GM21423 (cell line): ENCODE measurements around the gene PACSIN2.
A peak's percentile ranks its signal among the peaks of the same experiment; 100 is the strongest.

Source experiments
- ATAC-seq: cut with Tn5 transposase; IDR thresholded peaks from one replicate; pipeline ENCODE4 v1.9.1; 2021; ENCODE audit warnings: mild to moderate bottlenecking, moderate library complexity; ENCODE audit not compliant: unreplicated experiment

PACSIN2 gene

DNA sequence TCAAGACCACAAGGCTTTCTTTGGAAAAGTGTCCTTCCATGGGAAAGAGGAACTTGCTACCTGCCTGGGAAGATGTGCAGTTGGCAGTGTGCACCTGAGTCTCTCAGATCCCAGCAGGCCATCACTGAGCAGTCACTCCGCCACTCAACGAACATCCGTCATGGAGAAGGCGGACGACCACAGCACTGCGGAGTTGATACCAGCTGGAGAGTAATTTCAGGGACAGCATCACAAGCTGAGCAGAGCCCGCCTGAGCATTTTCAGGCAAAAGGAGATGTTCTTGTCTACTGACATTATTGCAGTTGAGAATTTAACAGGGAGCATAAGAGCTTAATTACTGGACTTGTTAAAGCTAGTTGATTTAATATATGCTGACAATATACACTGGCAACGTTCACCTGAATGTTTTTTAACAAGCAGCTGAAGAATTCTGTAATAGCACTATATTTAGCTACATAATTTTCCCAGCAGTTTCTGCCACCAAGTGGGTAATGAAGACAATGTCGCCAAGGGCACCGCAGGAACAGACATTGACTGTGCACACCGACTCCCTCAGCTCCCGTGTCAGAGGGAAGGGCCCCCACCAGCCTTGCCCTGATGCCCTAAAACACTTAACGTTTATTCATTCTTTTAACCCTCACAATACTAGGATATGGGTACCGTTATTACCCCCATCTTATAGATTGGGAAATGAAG is 105.4 kb downstream of the PACSIN2 start:
- no peak for ATAC-seq

DNA sequence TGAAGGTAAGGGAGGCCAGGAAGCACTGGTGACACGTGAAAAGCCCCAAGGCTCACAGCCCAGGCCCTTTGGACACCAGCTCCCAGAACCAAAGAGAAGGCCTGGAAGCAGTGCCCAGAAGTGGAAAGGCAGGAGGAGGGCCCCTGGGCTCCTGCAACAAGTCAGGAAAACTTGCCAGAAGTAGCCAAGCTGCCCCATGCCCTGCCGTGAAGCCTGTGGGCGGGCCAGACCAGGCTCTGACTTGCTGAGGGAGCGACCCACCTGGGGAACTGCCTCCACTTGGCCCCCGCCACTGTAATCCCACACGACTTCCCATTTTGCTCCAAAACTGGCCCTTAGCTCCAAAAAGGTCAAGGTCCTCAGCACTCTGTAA is 106.6 kb downstream of the PACSIN2 start:
- no peak for ATAC-seq

DNA sequence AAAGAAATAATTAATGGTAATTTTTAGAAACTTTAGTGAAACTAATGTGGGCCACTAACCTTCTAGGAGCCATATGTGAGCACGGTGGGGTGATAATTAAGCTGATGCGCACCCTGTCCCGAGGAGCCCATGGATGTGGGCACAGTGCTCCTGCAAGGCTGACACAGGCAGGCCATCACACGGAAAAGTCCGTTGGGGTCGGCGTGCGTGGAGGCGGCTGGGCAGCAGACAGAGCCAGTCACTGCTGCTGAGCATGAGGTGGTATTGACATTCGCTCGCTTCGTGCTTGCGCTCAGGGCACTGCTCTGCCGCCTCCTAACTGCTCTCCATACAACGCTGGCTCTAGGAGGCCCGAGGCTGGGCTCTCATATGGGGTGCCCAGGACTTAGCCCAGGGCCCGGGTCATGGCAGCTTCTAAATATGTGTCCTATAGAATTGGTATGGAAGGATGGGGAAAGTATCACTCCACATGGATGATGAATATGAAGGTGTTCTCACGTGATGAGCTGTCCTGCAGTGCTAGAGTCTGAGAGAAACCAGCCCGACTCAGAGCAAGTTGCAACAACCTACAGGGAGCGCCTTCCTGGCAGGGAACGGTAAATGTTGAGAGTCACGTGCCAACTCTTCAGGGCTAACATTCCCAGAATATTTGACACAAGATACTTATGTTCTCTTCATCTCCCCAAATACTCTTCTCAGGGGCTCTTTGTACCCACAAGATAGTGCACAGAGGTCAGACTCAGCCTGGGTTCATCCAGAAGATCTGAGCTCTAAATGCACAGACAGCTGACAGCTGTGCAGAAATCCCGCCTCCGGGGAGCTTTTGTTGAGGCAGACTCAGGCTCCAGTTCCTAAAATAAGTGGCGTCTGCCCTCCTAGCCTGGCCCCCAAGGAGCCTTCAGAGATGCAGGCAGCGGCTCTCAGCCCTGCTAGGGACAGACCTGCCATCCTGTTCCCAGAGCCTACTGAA is 107.3 kb downstream of the PACSIN2 start:
- ATAC-seq = no peak

DNA sequence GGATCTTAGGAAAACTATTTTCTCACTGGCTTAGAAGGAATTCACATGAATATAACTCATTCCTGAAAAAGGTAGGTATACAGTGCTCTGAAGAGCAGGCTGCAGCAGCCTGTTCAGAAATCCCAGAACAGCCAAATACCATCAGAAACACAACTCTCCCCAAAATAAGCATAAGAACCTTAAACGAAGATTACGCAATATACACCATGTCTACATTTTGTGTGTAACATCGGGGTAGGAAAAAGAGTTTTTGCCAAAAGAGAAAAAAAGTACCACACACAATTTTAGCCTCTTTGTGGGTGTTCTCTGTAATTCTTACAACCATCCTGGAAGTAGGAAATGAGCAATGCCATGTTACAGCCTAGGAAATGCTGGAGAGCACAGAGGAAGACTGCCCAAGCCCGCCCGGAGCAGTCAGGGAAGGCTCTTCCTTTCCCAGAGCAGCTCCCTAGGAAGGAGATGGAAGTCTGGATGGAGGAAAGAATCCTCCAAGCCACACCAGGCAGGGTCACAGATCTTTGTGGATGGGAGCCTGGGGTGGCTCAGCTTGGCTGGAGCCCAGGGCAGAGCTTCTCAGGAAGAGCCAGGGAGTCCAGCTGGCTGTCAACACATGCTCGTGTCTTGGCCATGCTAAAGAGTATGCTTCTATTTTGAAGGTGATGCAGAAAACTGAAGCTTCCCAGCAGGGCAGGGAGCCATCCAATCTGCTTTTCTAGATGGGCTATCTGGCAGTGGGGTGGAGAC is 108.2 kb downstream of the PACSIN2 start:
- ATAC-seq = no peak

DNA sequence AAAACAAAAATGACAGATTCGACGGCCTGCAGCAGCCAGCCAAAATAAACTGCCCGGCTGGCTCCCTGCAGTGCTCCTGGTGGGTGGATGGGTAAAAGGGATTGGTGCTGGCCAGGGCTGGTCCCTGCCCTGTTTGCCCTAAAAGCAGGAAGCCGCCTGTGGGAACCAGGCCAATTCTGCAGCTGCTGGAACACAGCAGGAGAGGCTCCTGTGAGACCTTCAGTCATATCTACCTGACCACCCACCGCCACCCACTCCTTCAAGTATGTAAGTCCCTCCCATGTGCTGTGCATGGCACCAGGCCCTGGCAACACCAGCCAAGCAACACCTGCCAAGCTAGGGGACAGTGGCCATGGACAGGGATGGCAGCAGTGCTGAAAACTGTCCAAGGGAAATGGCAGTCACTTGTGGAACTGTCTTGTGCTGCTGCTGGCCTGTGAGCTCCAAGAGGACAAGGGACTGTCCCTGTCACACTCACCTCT is 109.2 kb downstream of the PACSIN2 start:
- no peak for ATAC-seq

DNA sequence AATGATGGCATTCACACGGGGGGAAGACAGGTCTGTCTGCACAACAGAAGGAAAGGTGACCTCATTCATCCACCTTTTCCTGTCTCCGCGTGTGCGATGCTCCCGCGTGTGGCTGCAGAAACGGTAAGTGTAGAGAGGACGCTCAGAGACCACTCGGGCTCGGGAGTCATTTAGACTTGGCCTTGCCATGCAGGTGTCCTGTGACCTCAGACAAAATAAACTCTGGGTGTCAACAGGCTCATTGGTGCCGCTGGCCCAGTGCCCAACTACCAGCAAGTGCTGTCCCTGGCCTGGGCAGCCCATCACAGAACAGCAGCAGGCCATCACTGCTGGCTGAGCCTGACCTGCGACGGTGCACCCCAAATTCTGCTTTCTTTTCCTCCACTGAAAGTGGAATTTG is 109.7 kb downstream of the PACSIN2 start:
- no peak for ATAC-seq

DNA sequence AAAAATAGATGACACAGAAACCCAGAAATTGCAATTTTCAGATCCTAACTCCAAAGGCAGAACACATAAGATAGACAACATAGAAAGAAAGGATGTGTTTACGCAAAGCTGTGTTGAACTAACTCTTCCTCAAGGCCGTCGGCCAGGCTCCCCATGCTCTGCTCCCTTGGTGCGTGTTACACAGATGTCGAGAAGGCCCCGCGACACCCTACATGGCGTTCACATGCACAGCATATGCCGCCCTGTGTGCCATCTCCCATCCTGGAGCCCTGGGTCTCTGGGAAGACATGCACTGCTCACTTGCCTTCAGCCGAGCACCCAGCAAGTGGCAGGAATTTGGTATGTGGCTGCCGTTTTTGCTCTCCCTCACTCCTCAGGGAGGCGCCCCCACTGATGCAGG is 110.9 kb downstream of the PACSIN2 start:
- no peak for ATAC-seq

DNA sequence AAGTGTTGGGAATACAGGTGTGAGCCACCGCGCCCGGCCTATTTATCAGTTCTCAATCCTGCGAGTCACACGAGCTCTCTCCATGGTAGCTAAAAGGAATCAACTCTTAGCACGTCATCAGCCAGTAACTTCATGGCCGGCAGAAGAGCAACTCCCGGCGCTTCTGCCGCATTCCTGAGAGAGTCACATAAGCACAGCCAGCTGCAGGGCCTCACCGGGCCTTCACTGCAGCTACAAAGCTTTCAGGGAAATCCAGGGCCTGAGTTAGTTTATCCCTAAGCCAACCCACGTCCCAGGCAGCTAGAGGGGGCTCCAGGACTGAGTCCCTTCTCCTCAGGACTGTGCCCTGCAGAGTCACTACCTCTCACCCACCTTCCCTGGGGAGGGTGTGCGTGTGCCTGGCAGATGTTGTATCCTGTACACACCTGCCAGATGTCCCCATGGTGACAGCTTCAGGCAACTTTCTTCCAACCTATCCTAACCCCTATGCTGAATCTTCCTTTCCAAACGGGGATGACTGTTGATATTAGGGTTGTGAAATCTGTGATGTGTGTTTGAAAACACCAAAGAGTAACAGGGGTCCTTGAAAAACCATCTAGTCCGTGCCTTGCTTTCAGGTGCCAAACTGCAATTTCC is 112.0 kb downstream of the PACSIN2 start:
- ATAC-seq = no peak

DNA sequence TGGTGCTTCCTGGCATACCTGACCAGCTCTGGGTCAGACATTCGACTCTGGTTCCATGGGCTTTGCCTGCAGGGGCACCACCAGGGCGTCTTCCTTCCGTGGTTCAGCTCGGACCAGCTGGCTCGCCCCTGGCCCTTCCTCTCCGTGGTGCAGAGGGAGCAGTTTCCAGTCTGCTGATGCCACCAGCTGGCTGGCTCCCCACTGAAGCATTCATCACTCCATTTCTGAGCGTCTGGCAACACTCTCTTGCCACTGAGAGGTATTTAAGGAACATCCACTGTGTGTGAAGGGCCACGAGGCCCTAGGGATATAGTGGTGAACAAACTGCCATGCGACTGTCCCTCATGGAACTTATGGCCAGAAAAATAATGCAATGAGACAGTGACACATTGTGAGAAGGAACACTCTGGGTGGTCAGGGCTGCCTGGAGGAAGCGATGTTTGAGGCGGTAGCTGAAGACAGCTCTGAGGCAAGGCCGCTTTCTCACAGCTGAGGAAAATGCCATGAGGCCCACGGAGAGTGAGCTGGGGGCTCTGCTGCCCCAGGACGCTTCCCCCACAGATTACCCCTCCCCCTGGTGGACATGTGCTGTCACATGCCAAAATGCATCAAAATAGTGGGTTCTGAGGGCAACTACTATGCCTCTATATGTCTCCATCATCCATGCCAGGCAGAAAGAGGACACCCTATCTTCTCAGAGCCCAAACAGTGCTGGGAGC is 113.0 kb downstream of the PACSIN2 start:
- no peak for ATAC-seq

DNA sequence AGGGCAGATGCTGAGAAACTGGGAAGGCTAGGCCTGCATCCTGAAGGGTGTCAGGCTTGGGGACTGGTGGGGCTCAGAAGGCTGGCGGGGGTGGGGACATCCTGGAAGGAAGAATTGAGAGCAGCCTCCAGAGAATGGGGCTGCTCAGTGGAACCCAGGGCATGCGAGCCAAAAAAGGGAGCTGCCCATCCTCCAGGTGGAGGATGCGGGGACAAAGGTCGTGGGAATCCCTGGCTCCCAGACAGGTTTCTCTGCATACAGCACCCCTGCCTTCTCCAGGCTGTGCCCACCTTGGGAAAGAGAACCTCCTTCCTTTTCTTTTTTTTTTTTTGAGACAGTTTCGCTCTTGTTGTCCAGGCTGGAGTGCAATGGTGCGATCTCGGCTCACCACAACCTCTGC is 117.0 kb downstream of the PACSIN2 start:
- no peak for ATAC-seq

DNA sequence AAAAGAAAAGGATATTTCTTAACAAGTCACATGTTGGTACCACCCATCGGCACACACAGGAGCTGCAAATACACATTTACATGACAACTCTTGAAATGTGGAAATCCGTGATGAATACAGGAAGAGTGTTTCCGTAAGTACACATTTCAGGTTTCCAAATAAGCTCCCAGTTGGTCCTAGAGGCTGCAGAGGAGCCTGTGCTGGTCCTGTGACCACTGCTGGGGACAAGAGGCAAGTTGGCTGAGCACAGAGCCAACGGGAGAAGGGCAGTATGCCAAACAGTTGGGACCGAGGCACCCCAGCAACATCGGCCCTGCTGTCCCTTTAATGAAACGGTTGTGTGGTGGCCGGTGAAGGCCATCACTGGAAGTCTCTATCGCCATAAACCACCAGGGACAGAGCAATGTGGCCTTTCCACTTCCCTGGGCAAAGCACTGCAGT is 119.4 kb downstream of the PACSIN2 start:
- ATAC-seq = no peak

DNA sequence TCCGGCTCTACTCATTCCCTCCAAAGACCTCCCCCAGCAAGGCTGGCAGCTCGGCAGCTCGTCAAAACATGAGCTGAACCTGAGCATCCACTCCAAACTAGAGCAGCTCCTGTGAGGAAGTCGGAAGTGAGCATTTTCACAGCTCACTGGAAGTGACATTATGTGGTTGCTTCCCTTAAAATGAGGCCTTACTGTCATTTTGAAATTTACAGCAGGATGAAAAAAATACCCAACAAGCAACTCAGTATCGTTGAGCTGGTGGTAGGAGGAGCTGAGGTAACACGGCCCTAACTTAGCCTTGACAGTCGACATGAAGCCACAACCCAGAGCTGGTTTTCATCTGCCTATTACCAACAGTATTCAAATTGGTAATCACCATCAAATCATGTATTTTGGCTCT is 119.9 kb downstream of the PACSIN2 start:
- no peak for ATAC-seq

DNA sequence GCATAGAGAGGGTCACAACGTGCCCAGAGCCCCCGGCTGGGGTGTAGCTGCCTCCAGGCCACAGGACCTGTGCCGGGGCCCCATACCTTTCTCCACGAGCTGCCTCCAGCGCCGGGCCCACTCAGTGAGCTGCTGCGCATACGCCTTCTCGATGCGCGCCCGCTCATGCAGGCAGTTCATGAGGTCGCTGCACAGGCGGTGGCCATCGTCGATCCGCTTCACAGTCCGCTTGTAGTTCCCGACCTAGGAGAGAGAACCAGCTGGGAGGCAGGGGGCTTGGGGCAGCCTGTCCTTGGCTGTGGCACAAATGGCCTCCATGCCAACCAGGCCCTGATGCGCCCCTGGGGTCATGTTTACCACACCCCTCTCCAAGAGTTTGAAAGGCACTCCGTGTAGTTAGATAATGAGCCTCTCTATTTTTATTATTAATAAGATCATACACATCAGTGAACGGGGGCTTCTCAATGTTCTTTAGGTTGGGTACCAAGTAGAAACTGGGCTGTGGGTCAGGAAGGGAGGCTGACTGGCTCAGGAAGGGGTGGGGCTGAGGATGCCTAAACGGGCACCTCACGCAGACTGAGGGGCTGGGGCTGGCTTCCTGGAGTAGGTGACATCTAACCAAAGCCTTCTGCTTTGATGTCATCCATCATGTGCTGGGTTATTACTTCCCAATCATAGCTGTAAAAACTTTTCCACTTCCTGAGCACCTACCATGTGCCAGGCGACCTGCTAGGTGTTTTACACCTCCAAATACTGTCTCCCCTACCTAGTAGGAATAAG is 121.4 kb downstream of the PACSIN2 start:
- ATAC-seq = no peak

DNA sequence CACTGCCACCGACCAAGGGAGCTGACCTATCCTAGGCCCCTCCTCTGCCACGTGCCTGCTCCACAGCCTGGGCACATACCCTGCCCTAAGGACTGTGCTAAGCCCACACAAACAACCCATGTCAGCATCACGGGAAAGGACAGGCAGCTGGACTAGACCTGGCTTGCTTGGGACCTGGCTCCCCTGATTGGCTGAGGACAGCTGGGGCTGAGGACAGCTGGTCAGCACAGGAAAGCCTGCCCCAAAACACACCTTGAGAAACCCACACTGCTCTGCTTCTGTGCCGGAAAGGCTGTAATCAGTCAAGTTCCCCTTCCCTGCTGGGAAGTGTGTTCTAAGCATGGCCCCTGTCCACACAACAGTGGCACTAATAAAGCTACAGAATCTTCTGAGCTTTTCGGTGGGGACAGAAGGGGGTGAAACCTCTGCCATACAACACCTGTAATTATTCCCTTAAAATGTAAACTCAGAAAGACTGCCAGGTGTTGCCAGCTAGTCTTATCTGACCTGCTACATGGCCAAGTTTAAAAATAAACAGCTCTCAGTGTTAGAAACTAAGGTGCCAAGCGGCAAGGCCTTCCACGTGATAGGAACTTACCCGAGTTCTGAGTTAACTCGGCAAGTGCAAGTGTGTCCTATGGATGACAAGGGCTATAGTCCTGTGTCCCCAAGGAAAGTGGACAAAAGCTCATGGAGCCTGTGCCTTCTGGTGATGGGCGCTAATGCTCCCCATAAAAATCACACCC is 122.2 kb downstream of the PACSIN2 start:
- ATAC-seq = peak; percentile 39

DNA sequence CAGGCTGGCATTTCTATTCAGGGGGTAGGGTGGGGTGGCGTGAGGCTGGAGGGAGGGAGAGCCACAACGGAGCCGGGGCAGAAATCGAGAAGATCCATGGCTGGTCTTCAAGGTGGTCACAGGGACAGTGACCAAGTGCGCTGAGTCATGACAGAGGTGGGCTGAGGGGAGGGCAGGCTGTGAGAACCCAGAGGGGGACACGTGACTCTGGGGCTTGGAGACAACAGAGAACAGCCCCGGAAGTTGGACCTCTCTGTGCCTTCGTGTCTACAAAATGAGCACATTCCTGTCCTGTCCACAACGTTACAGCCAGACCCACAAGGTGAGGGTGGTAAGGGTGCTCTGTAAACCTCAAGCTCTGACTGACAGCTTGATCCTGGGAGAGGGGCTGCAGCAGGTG is 122.8 kb downstream of the PACSIN2 start:
- peak; percentile 15 for ATAC-seq

DNA sequence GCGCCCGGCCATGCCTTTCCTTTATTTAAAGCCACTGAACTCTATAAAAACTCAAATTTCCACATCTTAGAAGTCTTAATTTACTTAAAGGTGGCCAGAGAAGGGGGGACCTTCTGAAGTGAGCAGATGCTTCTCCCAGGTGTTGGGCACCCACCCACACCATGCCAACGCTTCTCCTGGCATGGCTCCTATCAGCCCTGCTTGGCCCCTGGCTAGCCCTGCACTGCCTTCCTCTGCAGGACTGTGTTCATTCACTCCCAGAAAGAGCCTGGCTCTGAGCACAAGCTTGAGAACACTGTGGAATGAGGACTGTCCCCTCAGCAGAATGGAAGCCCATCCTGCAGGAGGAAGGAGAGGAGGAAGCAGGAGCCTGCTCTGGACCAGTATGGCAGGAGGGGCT is 123.3 kb downstream of the PACSIN2 start:
- ATAC-seq = no peak

DNA sequence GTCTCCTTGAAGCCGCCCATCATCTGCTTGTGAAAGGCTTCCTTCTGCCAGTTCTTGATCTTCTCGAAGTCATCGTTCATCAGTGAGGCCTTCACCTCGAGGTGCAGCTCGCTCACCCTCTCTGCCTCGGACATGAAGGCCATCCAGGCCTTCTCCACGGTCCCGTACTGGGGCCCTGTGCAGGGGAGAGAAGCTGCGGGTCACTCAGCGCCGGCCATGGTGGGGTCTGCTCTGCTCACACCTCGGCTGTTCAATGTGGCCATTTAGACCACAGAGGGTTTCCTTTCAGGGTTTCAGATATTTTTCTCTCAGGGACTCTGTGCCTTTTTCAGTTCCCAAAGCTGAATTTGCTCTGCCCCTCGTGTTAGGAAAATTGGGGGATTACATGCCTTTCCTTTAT is 123.9 kb downstream of the PACSIN2 start:
- ATAC-seq = no peak

DNA sequence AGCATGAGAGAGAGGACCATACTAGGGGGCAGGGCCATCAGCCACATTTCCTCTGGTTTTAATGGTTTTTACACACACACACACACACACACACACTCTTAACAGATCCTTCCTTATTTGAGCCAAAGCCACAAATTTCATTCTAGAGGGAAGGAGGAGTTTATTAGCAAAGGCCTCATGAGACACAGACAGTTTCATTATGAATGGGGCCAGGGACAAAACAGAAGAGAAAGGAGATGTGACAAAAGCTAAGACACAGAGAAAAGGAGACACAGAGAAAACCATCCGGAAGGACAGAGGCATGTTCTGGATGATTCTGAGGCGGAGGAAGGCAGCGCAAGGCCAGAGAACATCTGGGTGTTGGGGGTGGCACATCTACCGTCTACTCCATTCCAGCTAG is 125.6 kb downstream of the PACSIN2 start:
- no peak for ATAC-seq
